Measurements from ENCODE around the gene AP3D1. TPM values are rescaled to one million over a fixed set of nuclear protein-coding genes. Genes with fewer than 3 reads are reported as not detected.
A peak's percentile ranks its signal among the peaks of the same experiment; 100 is the strongest.

The AP3D1 gene
- total and polyA plus RNA-seq, 10 donors: 32.8 to 112 (median 96.2) TPM

DNA sequence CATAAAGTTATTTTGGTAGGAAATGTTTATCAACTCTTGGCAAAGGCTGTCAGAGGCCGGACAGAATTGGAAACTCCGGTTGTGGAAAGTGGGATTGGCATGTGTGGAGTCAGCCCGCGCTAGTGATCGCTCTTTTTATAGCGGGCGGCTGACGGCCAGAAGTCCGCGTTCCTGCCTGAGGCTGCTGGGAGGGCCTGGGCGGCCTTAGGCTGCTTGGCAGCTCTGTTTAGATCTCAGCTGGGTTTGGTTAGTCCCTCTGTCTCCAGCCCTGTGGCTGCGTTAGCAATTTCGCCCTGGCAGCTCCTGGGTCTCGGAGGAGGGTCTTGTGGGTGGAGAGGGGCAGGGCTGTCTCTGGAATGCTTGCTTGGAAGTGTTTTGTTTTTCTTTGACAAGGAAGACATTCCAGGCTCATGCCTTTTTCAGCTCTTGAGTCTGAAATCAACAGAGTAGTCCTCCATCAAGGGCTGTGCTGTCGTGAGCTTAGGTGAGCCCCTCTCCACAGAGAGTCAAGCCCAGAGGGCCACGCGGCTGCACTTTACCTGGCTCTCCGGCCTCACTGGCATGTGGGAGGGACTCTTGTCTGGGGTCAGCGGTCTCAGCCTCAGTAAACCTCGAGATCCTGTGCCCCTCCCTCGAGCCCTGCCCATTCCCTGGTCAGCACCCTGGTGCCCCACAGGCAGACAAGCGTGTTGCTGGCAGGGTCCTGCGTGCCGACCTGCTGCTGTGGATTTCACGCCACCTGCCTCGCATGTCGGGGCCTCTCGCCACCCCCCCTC is 34.9 kb upstream of the AP3D1 start:
- TF ChIP-seq POLR2A (IDR thresholded peaks at IDR 0.05) (no peak), POLR2AphosphoS5 (IDR thresholded peaks at IDR 0.05) (peak; percentile 12 to 60 (median 49))
- Histone ChIP-seq H3K27ac (peak overlapping the region in 6 of 8 donors; percentile 54 to 72 (median 56)), H3K4me1 (peaks cover 7 to 81% (median 49%) of the 10 kb centered on the region in 6 donors), H3K9me3 (no peaks in the 10 kb centered on the region), H3K4me3 (no peak overlapping the region), H3K27me3 (replicated peaks in 1 of 7) (no peaks in the 10 kb centered on the region), H3K36me3 (peaks cover 0 to 99% (median 53%) of the 10 kb centered on the region in 6 donors)
- intact Hi-C loops (cut with DNase I; ENCODE audit: low total_unique reads): no loop called here
- 82 to 89% (median 87%) methylated on average over 25 to 28 of the region's 28 CpGs for WGBS, 5 donors
- no peak for DNase-seq

DNA sequence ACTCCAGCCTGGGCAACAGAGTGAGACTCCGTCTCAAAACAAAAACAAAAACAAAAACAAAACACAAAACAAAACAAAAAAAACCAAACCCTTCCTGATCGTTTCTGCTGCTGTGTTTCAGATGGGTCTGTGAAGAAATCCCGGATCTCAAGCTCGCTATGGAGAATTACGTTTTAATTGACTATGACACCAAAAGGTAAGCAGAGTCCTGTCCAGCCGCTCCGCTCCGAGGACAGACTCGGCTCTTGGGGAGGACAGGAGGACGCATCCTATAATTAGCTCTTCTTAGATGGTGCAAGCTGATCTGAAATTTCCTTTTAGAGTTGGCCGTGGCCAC is 34.3 kb upstream of the AP3D1 start:
- Histone ChIP-seq H3K27me3 (replicated peaks in 1 of 7) (no peaks in the 10 kb centered on the region), H3K4me3 (no peak overlapping the region), H3K27ac (peak overlapping the region in 7 of 8 donors; percentile 22 to 72 (median 56)), H3K4me1 (peaks cover 7 to 85% (median 49%) of the 10 kb centered on the region in 6 donors), H3K9me3 (no peaks in the 10 kb centered on the region), H3K36me3 (peaks cover 0 to 99% (median 53%) of the 10 kb centered on the region in 6 donors)
- 73 to 85% (median 82%) methylated on average over 11 of the region's 11 CpGs for WGBS, 5 donors
- DNase-seq: no peak
- intact Hi-C loops (cut with DNase I; ENCODE audit: low total_unique reads): no loop called here
- TF ChIP-seq POLR2AphosphoS5 (IDR thresholded peaks at IDR 0.05) (no peak), POLR2A (IDR thresholded peaks at IDR 0.05) (no peak)
- TF ChIP-seq, protein P1, sequence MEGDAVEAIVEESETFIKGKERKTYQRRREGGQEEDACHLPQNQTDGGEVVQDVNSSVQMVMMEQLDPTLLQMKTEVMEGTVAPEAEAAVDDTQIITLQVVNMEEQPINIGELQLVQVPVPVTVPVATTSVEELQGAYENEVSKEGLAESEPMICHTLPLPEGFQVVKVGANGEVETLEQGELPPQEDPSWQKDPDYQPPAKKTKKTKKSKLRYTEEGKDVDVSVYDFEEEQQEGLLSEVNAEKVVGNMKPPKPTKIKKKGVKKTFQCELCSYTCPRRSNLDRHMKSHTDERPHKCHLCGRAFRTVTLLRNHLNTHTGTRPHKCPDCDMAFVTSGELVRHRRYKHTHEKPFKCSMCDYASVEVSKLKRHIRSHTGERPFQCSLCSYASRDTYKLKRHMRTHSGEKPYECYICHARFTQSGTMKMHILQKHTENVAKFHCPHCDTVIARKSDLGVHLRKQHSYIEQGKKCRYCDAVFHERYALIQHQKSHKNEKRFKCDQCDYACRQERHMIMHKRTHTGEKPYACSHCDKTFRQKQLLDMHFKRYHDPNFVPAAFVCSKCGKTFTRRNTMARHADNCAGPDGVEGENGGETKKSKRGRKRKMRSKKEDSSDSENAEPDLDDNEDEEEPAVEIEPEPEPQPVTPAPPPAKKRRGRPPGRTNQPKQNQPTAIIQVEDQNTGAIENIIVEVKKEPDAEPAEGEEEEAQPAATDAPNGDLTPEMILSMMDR (IDR thresholded peaks at IDR 0.05 in 8 of 11, conservative IDR thresholded peaks at IDR 0.05 in 3 of 11): no peak

DNA sequence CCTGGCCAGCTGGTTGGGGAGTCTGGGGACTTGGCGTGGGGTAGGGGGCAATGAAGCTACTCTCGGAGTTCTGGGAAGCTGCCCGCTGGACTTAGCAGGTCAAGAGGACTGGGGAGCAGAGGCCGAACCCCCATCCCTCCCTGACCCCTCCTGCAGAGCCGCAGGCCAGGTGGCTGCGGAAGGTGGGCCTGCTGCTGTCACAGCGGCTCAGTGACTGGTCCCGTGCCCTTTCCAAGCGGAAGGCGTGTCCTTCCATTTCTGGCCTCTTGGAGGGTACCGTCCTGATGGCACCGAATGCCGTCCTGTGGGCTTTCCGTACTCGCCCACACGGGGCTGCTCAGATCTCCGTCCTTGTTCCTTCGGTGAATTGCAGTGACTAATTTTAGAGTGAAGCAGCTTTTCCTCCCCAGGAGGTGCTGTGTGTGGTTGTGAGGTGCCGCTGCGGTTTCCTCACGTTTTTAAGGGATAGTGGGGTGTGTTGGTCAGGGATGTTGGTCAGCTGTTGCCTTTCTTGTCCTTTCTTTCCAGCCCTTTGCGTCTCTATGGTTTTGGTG is 33.1 kb upstream of the AP3D1 start:
- no peak for DNase-seq
- TF ChIP-seq, protein P1 (IDR thresholded peaks at IDR 0.05 in 8 of 11, conservative IDR thresholded peaks at IDR 0.05 in 3 of 11): no peak
- no peak for TF ChIP-seq POLR2AphosphoS5 (IDR thresholded peaks at IDR 0.05)
- no peak for TF ChIP-seq POLR2A (IDR thresholded peaks at IDR 0.05)
- intact Hi-C loops (cut with DNase I; ENCODE audit: low total_unique reads): no loop called here
- Histone ChIP-seq H3K36me3 (peaks cover 0 to 99% (median 47%) of the 10 kb centered on the region in 6 donors), H3K4me3 (no peak overlapping the region), H3K27me3 (replicated peaks in 1 of 7) (no peaks in the 10 kb centered on the region), H3K9me3 (no peaks in the 10 kb centered on the region), H3K4me1 (peaks cover 7 to 87% (median 49%) of the 10 kb centered on the region in 6 donors), H3K27ac (no peak overlapping the region)
- 92 to 97% (median 94%) methylated on average over 19 to 22 of the region's 22 CpGs for WGBS, 5 donors

DNA sequence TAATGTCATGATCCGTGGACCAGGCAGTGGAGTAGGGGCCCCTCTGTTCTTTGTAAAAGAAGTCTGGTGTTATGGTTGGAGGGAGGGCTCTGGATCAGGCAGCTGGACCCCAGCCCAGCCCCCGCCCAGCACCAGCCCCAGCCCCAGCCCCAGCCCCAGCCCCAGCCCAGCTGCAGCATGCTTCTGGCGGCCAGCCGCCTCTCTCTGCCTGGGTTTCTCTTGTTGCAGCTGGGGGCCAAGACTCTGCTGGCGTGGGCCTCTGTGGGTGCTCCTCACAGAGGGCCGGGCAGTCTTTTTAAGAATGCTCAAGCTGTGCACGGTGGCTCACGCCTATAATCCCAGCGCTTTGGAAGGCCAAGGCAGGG is 30.2 kb upstream of the AP3D1 start:
- Histone ChIP-seq H3K9me3 (no peaks in the 10 kb centered on the region), H3K27me3 (replicated peaks in 1 of 7) (no peaks in the 10 kb centered on the region), H3K27ac (no peak overlapping the region), H3K4me1 (peaks cover 2 to 85% (median 36%) of the 10 kb centered on the region in 6 donors), H3K4me3 (no peak overlapping the region), H3K36me3 (peaks cover 0 to 79% (median 36%) of the 10 kb centered on the region in 6 donors)
- TF ChIP-seq POLR2AphosphoS5 (IDR thresholded peaks at IDR 0.05) (no peak), POLR2A (IDR thresholded peaks at IDR 0.05) (no peak)
- TF ChIP-seq, protein P1 (IDR thresholded peaks at IDR 0.05 in 8 of 11, conservative IDR thresholded peaks at IDR 0.05 in 3 of 11): no peak
- intact Hi-C loops (cut with DNase I; ENCODE audit: low total_unique reads): no loop called here
- DNase-seq: no peak
- 91 to 100% (median 94%) methylated on average over 4 to 9 of the region's 9 CpGs for WGBS, 5 donors

Data from spleen (tissue), 11 donors.